ENCODE results near the gene ARF1.

ARF1 gene

GRCh38 chr1:228050571-228051231 lies 31.8 kb upstream of the ARF1 start:
- DNase-seq, result no peak

GRCh38 chr1:228058172-228058948 lies 24.1 kb upstream of the ARF1 start:
- no peak for DNase-seq

- DNase-seq, result peak in 1 of 2 experiments; percentile 35
These were observed 23.4 kb upstream of the ARF1 start for GRCh38 chr1:228058949-228059633.

DNA sequence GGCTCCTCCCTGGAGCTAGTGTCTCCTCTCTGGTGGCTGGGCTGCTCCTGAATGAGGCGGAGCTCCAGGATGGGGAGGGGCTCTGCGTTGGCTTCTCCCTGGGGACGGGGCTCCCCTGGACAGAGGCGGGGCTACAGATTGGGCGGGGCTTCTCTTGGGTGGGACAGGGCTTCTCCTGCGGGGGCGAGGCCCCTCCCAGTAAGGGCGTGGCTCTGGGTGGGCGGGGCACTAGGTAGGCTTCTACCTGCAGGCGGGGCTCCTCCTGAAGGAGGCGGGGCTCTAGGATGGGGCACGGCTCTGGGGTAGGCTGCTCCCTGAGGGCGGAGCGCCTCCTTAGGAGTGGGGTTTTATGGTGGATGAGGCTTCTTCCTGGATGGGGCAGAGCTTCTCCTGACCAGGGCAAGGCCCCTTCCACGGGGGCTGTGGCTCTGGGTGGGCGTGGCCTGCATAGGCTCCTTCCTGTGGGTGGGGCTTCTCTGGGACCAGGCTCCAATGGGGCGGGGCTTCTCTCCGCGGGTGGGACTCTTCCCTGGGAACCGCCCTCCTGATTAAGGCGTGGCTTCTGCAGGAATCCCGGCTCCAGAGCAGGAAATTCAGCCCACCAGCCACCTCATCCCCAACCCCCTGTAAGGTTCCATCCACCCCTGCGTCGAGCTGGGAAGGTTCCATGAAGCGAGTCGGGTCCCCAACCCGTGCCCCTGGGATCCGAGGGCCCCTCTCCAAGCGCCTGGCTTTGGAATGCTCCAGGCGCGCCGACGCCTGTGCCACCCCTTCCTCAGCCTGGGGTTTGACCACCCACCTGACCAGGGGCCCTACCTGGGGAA lies 22.7 kb upstream of the ARF1 start:
- peak; percentile 60 to 64 for DNase-seq

GRCh38 chr1:228060458-228061190 lies 21.9 kb upstream of the ARF1 start:
- DNase-seq, result no peak

GRCh38 chr1:228061411-228062084 lies 21.0 kb upstream of the ARF1 start:
- DNase-seq, result no peak

- DNase-seq, result no peak
These were observed 20.3 kb upstream of the ARF1 start for GRCh38 chr1:228062085-228062791.

GRCh38 chr1:228062812-228063211 lies 19.7 kb upstream of the ARF1 start:
- no peak for DNase-seq

GRCh38 chr1:228063251-228064191 lies 19.0 kb upstream of the ARF1 start:
- no peak for DNase-seq

DNA sequence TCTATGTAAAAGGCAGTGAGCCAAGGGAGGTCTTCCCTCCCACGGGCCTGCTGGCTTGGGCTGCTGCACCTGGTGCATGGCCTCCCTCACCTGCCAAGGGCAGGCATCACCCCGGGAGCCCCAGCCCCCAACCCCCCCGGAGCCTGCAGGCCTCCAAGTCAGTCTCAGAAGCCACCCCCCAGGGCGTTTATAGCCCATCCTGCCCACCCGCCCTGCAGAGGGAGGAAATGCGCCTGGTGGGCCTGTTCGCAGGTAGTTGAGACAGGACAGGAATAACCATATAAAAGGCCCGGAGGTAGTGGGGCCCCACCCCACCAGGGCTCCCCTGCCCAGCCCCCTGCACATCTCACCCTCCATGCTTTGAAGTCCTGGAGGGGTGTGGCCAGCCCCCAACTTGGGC lies 18.2 kb upstream of the ARF1 start:
- DNase-seq, result no peak

GRCh38 chr1:228064741-228065542 lies 17.6 kb upstream of the ARF1 start:
- DNase-seq, result no peak

DNA sequence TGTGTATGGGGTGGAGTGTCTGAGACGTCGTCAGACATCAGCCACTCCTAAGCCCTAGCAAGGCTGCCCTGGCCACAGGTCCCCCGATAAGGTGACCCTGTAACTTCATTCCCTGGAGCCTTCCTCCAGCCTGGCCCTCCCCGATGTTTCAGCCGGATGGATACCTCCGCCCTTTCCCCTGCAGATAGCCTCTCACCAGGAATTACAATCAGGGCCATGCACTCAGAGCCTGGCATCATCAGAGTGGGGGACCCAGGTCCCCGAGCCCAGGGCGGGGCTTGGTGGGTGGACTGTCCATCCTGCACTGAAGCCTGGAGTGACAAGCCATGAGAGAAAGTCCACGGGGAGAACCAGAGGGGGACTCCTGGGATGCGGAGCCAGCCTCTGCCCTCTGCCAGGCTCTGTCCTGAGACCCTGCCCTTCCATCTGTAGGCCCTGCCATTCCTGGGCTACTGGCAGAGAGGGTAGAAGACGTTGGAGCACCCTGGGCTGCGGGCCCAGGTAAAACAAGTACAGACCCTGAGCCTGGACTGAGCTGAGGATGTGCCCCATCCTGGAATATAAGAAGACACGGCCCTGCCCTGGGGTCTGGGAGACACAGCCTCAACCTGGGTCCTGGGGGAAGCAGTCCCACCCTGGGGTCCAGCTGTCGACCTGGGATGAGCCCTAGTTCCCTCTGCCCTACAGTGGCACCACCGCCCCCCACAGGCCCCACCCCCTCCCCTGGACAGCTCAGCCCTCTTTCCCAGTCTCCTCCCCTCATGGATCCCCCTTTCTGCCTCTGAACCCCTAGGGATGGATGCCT lies 16.8 kb upstream of the ARF1 start:
- DNase-seq, result no peak

GRCh38 chr1:228066416-228066815 lies 16.1 kb upstream of the ARF1 start:
- DNase-seq, result no peak

DNA sequence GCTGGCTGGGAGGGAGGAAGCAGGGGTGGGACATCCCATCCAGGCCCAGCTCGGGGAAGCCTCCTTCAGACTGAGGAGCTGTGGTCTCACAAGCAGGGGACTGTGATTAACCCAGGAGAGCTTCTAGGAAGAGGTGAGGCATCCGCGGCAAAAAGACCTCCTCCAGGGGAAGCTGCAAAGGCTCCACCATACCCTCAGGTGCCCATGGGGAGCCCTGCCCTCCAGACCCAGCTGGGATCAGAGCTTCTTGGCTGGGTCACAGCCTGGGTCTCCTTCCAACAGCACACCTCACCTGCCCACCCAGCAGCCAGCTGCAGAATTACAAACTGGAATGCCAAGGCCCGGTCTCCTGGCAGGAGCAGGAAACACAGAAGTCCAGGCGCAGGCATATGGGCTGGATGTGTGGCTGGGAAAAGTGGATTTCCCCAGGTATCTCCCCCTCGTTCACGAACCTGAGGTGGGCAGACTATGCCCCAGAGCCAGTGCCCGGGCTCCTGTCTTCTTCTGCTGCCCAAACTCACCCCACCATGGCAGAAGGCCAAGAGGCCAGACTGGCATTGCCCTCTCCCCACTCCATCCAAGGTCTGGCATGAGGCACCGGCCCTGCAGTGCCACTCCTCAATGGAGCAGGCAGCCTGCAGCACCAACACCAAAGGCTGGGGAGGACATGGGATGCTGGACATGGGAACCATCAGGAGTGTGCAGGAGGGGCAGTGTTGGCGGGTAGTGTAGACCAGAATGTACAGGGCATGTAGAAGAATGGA lies 15.4 kb upstream of the ARF1 start:
- no peak for DNase-seq

DNA sequence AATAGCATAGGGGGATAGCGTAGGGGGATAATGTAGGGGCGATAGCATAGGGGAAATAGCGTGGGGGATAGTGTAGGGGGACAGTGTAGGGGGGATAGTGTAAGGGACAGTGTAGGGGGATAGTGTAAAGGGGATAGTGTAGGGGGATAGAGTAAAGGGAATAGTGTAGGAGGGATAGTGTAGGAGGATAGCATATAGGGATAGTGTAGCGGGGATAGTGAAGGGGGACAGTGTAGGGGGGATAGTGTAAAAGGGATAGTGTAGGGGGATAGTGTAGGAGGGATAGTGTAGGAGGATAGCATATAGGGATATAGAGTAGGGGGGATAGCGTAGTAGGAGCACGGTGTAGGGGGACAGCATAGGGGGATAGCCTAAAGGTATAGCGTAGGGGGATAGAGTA lies 14.1 kb upstream of the ARF1 start:
- no peak for DNase-seq

GRCh38 chr1:228070173-228070572 lies 12.3 kb upstream of the ARF1 start:
- no peak for DNase-seq

GRCh38 chr1:228070851-228071250 lies 11.7 kb upstream of the ARF1 start:
- DNase-seq, result no peak
